ENCODE measurements around the gene CLDN9.

CLDN9 gene

GRCh38 chr16:3013998-3014690, 1.4 kb downstream of the CLDN9 start:
- H3K4me1 ChIP-seq, result peaks cover 6 to 28% (median 20%) of the 10 kb centered on the region in 10 experiments
- no peak overlapping the region for H3K27ac ChIP-seq
- no peak overlapping the region for H3K9ac ChIP-seq
- H3K36me3 ChIP-seq, result no peaks in the 10 kb centered on the region
- no peaks in the 10 kb centered on the region for H3K9me3 ChIP-seq (replicated peaks in 1 of 11)
- no peak overlapping the region for H3K4me3 ChIP-seq
- peaks cover 45 to 90% (median 66%) of the 10 kb centered on the region in 11 experiments for H3K27me3 ChIP-seq
- H3K4me2 ChIP-seq, result no peak overlapping the region
- H4K20me1 ChIP-seq, result peaks cover 0 to 15% (median 0%) of the 10 kb centered on the region in 11 experiments; a peak in 5 of 22 replicates
- TF ChIP-seq Cebpa-rat (IDR thresholded peaks at IDR 0.05), result no peak

- no peak overlapping the region for H3K4me3 ChIP-seq
- H3K9ac ChIP-seq, result no peak overlapping the region
- H3K27me3 ChIP-seq, result peaks cover 45 to 83% (median 64%) of the 10 kb centered on the region in 11 experiments
- no peak for TF ChIP-seq Cebpa-rat (IDR thresholded peaks at IDR 0.05)
- peaks cover 0 to 15% (median 0%) of the 10 kb centered on the region in 11 experiments; a peak in 5 of 22 replicates for H4K20me1 ChIP-seq
- H3K27ac ChIP-seq, result no peak overlapping the region
- no peaks in the 10 kb centered on the region for H3K36me3 ChIP-seq
- H3K4me1 ChIP-seq, result peaks cover 8 to 32% (median 27%) of the 10 kb centered on the region in 10 experiments
- H3K4me2 ChIP-seq, result no peak overlapping the region
- no peaks in the 10 kb centered on the region for H3K9me3 ChIP-seq (replicated peaks in 1 of 11)
Observed at GRCh38 chr16:3014971-3015370, 2.2 kb downstream of the CLDN9 start.

- no peak overlapping the region for H3K4me2 ChIP-seq
- no peaks in the 10 kb centered on the region for H3K9me3 ChIP-seq (replicated peaks in 1 of 11)
- H3K4me3 ChIP-seq, result no peak overlapping the region
- peaks cover 9 to 41% (median 35%) of the 10 kb centered on the region in 10 experiments for H3K4me1 ChIP-seq
- peaks cover 40 to 82% (median 67%) of the 10 kb centered on the region in 11 experiments for H3K27me3 ChIP-seq
- TF ChIP-seq Cebpa-rat (IDR thresholded peaks at IDR 0.05), result no peak
- peaks cover 0 to 21% (median 7%) of the 10 kb centered on the region in 11 experiments; a peak in 14 of 22 replicates for H4K20me1 ChIP-seq
- no peak overlapping the region for H3K9ac ChIP-seq
- H3K27ac ChIP-seq, result no peak overlapping the region
- no peaks in the 10 kb centered on the region for H3K36me3 ChIP-seq
Observed at GRCh38 chr16:3015865-3016521, 3.3 kb downstream of the CLDN9 start.

GRCh38 chr16:3017344-3017743, 4.6 kb downstream of the CLDN9 start:
- H3K9ac ChIP-seq, result no peak overlapping the region
- TF ChIP-seq Cebpa-rat (IDR thresholded peaks at IDR 0.05), result no peak
- peaks cover 21 to 47% (median 44%) of the 10 kb centered on the region in 10 experiments for H3K4me1 ChIP-seq
- no peaks in the 10 kb centered on the region for H3K36me3 ChIP-seq
- no peaks in the 10 kb centered on the region for H3K9me3 ChIP-seq (replicated peaks in 1 of 11)
- peaks cover 26 to 72% (median 62%) of the 10 kb centered on the region in 11 experiments for H3K27me3 ChIP-seq
- H3K27ac ChIP-seq, result no peak overlapping the region
- H3K4me3 ChIP-seq, result no peak overlapping the region
- H4K20me1 ChIP-seq, result peaks cover 0 to 34% (median 20%) of the 10 kb centered on the region in 11 experiments; a peak in 19 of 22 replicates
- no peak overlapping the region for H3K4me2 ChIP-seq

- Histone ChIP-seq H3K9ac (no peak within 1 kb of the TSS), H3K4me2 (peak within 1 kb of the TSS in 8 of 11 experiments; percentile 14 to 97 (median 36); a peak in 8 of 22 replicates), H3K4me1 (peaks cover 27 to 47% (median 44%) of the 10 kb centered on the region in 10 experiments), H3K9me3 (replicated peaks in 1 of 11) (no peaks in the 10 kb centered on the region), H4K20me1 (peaks cover 0 to 38% (median 26%) of the 10 kb centered on the region in 11 experiments; a peak in 19 of 22 replicates), H3K36me3 (no peaks in the 10 kb centered on the region), H3K27me3 (peaks cover 20 to 66% (median 56%) of the 10 kb centered on the region in 11 experiments), H3K4me3 (no peak within 1 kb of the TSS), H3K27ac (no peak within 1 kb of the TSS)
- TF ChIP-seq Cebpa-rat (IDR thresholded peaks at IDR 0.05), result no peak
Observed at GRCh38 chr16:3017794-3018506, 5.2 kb downstream of the CLDN9 start, which contains the start of gene CLDN6. CLDN6 (minus strand) TSS chr16:3018183; CDS start chr16:3016021, 2,162 bp downstream.

- Histone ChIP-seq H3K27me3 (peaks cover 4 to 49% (median 39%) of the 10 kb centered on the region in 11 experiments; a peak in 17 of 22 replicates), H3K4me3 (peak overlapping the region; percentile 58 to 82 (median 72)), H4K20me1 (peaks cover 0 to 40% (median 35%) of the 10 kb centered on the region in 11 experiments; a peak in 19 of 22 replicates), H3K27ac (peak overlapping the region in 1 of 11 experiments; percentile 14; a peak in 3 of 22 replicates), H3K4me1 (peaks cover 39 to 57% (median 54%) of the 10 kb centered on the region in 10 experiments), H3K36me3 (no peaks in the 10 kb centered on the region), H3K9ac (peak overlapping the region in 10 of 11 experiments; percentile 33 to 95 (median 78); a peak in 17 of 22 replicates), H3K4me2 (peak overlapping the region; percentile 95 to 100 (median 99)), H3K9me3 (replicated peaks in 1 of 11) (no peaks in the 10 kb centered on the region)
- no peak for TF ChIP-seq Cebpa-rat (IDR thresholded peaks at IDR 0.05)
Observed at GRCh38 chr16:3019594-3020246, 7.0 kb downstream of the CLDN9 start.

DNA sequence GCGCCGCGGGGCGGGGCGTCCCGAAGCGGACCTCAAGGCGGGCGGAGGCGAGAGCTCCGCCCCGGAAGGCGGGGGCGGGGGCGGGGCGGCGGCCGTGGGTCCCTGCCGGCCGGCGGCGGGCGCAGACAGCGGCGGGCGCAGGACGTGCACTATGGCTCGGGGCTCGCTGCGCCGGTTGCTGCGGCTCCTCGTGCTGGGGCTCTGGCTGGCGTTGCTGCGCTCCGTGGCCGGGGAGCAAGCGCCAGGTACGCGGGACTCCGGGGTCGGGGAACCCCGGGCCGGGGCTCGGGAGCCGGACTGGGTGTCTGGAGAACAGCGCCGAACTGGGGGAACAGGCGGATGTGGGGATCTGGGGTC, 7.5 kb downstream of the CLDN9 start, which contains the start of gene TNFRSF12A:
TSS of gene TNFRSF12A (plus strand) at position 122 of the 357 bp plus-strand sequence. CDS start at position 152, 30 bp downstream.
- H3K27me3 ChIP-seq, result peaks cover 4 to 44% (median 34%) of the 10 kb centered on the region in 11 experiments; a peak in 15 of 22 replicates
- peaks cover 0 to 3% (median 0%) of the 10 kb centered on the region in 11 experiments; a peak in 4 of 22 replicates for H3K36me3 ChIP-seq
- no peak for TF ChIP-seq Cebpa-rat (IDR thresholded peaks at IDR 0.05)
- peak within 1 kb of the TSS; percentile 33 to 96 (median 81); a peak in 21 of 22 replicates for H3K9ac ChIP-seq
- H3K27ac ChIP-seq, result peak within 1 kb of the TSS in 10 of 11 experiments; percentile 28 to 96 (median 67); a peak in 18 of 22 replicates
- H3K9me3 ChIP-seq (replicated peaks in 1 of 11), result no peaks in the 10 kb centered on the region
- peak within 1 kb of the TSS; percentile 95 to 100 (median 99) for H3K4me2 ChIP-seq
- peak within 1 kb of the TSS; percentile 58 to 82 (median 72) for H3K4me3 ChIP-seq
- peaks cover 44 to 62% (median 59%) of the 10 kb centered on the region in 10 experiments for H3K4me1 ChIP-seq
- H4K20me1 ChIP-seq, result peaks cover 0 to 45% (median 41%) of the 10 kb centered on the region in 11 experiments; a peak in 19 of 22 replicates

Data from BLaER1 treated with 17β-estradiol and CSF1 and Interleukin-3, amounts not matched to agents 10 nM and 100 nM (cell line).